Epithelial cell of esophagus (primary cell): ENCODE results near the gene CXADR.

Experiments
- DNase-seq: peaks from one replicate; pipeline ENCODE4 v3.0.0; 2010; ENCODE audit warnings: low read depth
- H3K4me3 ChIP-seq: 2 replicates; pipeline ENCODE4 v1.5.1; 2011; ENCODE audit warnings: mild to moderate bottlenecking, low read length, control low read depth
- CTCF ChIP-seq: IDR thresholded peaks from 2 replicates; pipeline ENCODE4 v1.5.1; 2011; ENCODE audit warnings: low read depth, mild to moderate bottlenecking, low read length, control low read depth, inconsistent platforms; ENCODE audit not compliant: insufficient read depth; ENCODE audit errors: missing control alignments

CXADR gene

GRCh38 chr21:17622018-17622417, 109.2 kb downstream of the CXADR start:
- DNase-seq, result no peak
- no peak overlapping the region for H3K4me3 ChIP-seq
- TF ChIP-seq CTCF, result no peak

GRCh38 chr21:17631195-17631594, 118.4 kb downstream of the CXADR start:
- H3K4me3 ChIP-seq, result no peak overlapping the region
- no peak for TF ChIP-seq CTCF
- no peak for DNase-seq

- no peak overlapping the region for H3K4me3 ChIP-seq
- TF ChIP-seq CTCF, result no peak
Measured at GRCh38 chr21:17636711-17637110, 123.9 kb downstream of the CXADR start.

GRCh38 chr21:17640821-17641220, 128.0 kb downstream of the CXADR start:
- no peak for TF ChIP-seq CTCF
- H3K4me3 ChIP-seq, result no peak overlapping the region
- DNase-seq, result no peak

More at GRCh38 chr21:17636711-17637110, 123.9 kb downstream of the CXADR start:
- DNase-seq, result peak; percentile 5
